ENCODE measurements around the gene HIPK3.
"Not testable (repeated sequence)": the region's sequence is repeated elsewhere in the genome, so short reads cannot be mapped to it uniquely, and the experiment has no call there.

The HIPK3 gene

GRCh38 chr11:33257160-33257896, at the start of gene HIPK3:
HIPK3 (plus strand) TSS chr11:33257381.
- DNase-seq (ENCODE audit: low read depth in 2 of 2), result peak; percentile 45 to 52

GRCh38 chr11:33207408-33207985, 49.7 kb upstream of the HIPK3 start:
- DNase-seq (ENCODE audit: low read depth in 2 of 2), result no peak

- DNase-seq (ENCODE audit: low read depth in 2 of 2), result no peak
Observed at GRCh38 chr11:33208150-33208549, 49.0 kb upstream of the HIPK3 start.

GRCh38 chr11:33211153-33211552, 46.0 kb upstream of the HIPK3 start:
- DNase-seq (ENCODE audit: low read depth in 2 of 2), result no peak

- DNase-seq (ENCODE audit: low read depth in 2 of 2), result no peak
Observed at GRCh38 chr11:33211580-33211979, 45.6 kb upstream of the HIPK3 start.

GRCh38 chr11:33214187-33214586, 43.0 kb upstream of the HIPK3 start:
- no peak for DNase-seq (ENCODE audit: low read depth in 2 of 2)

- DNase-seq (ENCODE audit: low read depth in 2 of 2), result no peak
Observed at GRCh38 chr11:33214767-33215166, 42.4 kb upstream of the HIPK3 start.

- DNase-seq (ENCODE audit: low read depth in 2 of 2), result not testable (repeated sequence)
Observed at GRCh38 chr11:33216676-33217075, 40.5 kb upstream of the HIPK3 start.

- no peak for DNase-seq (ENCODE audit: low read depth in 2 of 2)
Observed at GRCh38 chr11:33222052-33222750, 35.0 kb upstream of the HIPK3 start.

GRCh38 chr11:33225371-33225770, 31.8 kb upstream of the HIPK3 start:
- no peak for DNase-seq (ENCODE audit: low read depth in 2 of 2)

- DNase-seq (ENCODE audit: low read depth in 2 of 2), result no peak
Observed at GRCh38 chr11:33227578-33228261, 29.5 kb upstream of the HIPK3 start.

- DNase-seq (ENCODE audit: low read depth in 2 of 2), result no peak
Observed at GRCh38 chr11:33234397-33235190, 22.6 kb upstream of the HIPK3 start.

GRCh38 chr11:33237039-33237597, 20.1 kb upstream of the HIPK3 start:
- DNase-seq (ENCODE audit: low read depth in 2 of 2), result no peak

- no peak for DNase-seq (ENCODE audit: low read depth in 2 of 2)
Observed at GRCh38 chr11:33242575-33242974, 14.6 kb upstream of the HIPK3 start.

GRCh38 chr11:33243654-33244053, 13.5 kb upstream of the HIPK3 start:
- not testable (repeated sequence) for DNase-seq (ENCODE audit: low read depth in 2 of 2)

- DNase-seq (ENCODE audit: low read depth in 2 of 2), result no peak
Observed at GRCh38 chr11:33248416-33248971, 8.7 kb upstream of the HIPK3 start.

- no peak for DNase-seq (ENCODE audit: low read depth in 2 of 2)
Observed at GRCh38 chr11:33256031-33256812, 959 bp upstream of the HIPK3 start.

- DNase-seq (ENCODE audit: low read depth in 2 of 2), result no peak
Observed at GRCh38 chr11:33256813-33257159, 395 bp upstream of the HIPK3 start.

- DNase-seq (ENCODE audit: low read depth in 2 of 2), result peak; percentile 29 to 49
Observed at GRCh38 chr11:33257897-33258630, 883 bp downstream of the HIPK3 start.
